Subcutaneous adipose tissue (tissue), 4 donors: ENCODE data around the gene SLC25A39. TPM values are rescaled to one million over a fixed set of nuclear protein-coding genes. Genes with fewer than 3 reads are reported as not detected.

Experiments used
- CTCF ChIP-seq: fragments of 450-650 bp; IDR thresholded peaks from one replicate; pipeline ENCODE4 v1.5.1; 2016; ENCODE audit warnings: low read depth, mild to moderate bottlenecking, control low read depth, antibody characterized with exemption, moderate library complexity
- total RNA-seq, 4 donors: library from RNA; depleted of rRNA; stranded (reverse); fragments of >200 nt; gene quantifications; one replicate each; pipeline ENCODE4 v1.1.0, GENCODE V29; 2016

SLC25A39 gene
- total RNA-seq, 4 donors from 2014 or later: 35.7 to 55.4 (median 42.5) TPM

DNA sequence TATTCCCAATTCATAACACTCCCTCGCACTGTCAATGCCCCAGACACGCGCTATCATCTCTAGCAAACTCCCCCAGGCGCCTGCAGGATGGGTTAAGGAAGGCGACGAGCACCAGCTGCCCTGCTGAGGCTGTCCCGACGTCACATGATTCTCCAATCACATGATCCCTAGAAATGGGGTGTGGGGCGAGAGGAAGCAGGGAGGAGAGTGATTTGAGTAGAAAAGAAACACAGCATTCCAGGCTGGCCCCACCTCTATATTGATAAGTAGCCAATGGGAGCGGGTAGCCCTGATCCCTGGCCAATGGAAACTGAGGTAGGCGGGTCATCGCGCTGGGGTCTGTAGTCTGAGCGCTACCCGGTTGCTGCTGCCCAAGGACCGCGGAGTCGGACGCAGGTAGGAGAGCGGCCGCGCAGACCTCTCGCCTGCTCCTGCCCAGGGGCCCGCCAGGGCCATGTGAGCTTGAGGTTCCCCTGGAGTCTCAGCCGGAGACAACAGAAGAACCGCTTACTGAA is 20.4 kb upstream of the SLC25A39 start, which contains the start of gene GRN:
TSS of gene GRN (plus strand) at position 364 of the 515 bp plus-strand sequence. CDS start 3,863 bp downstream, outside the sequence.
- no peak for TF ChIP-seq CTCF

- TF ChIP-seq CTCF: no peak
Observed at GRCh38 chr17:44343510-44344209, 19.0 kb upstream of the SLC25A39 start.

DNA sequence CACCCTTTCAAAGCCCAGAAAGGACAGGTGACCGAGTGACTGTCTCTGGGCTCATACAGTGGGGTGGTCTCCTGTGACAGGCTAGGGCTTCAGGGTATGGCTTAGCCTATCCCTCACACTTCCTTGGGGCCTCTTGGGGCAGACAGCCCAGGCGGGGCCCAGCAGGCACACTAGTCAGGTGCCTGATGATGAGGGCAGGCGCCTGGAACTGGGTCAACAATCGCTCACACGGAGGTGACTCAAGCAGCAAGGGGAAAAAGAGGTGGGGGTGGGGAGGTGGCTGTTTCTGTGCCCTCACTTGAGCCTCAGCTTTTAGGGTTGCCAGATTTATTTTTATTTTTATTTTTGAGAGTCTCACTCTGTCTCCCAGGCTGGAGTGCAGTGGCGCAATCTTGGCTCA is 14.1 kb upstream of the SLC25A39 start:
- TF ChIP-seq CTCF: no peak

- no peak for TF ChIP-seq CTCF
Observed at GRCh38 chr17:44335968-44336367, 11.3 kb upstream of the SLC25A39 start.

DNA sequence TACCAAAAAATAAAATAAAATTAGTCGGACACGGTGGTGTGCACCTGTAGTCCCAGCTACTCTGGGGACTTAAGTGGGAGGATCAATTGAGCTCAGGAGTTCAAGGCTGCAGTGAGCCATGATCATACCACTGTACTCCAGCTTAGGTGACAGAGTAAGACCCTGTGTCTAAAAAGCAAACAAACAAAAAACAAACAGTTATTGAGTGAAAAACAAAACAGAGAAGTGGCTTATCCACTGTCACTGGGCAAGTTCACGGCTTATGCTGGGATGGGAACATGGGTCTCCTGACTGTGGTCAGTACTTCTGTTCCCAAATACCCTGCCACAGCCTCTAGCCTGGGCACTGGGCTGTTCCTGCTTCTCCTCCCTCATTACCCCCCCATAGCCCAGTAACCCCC is 10.9 kb upstream of the SLC25A39 start:
- TF ChIP-seq CTCF: no peak

- no peak for TF ChIP-seq CTCF
Observed at GRCh38 chr17:44334727-44335126, 10.1 kb upstream of the SLC25A39 start.

DNA sequence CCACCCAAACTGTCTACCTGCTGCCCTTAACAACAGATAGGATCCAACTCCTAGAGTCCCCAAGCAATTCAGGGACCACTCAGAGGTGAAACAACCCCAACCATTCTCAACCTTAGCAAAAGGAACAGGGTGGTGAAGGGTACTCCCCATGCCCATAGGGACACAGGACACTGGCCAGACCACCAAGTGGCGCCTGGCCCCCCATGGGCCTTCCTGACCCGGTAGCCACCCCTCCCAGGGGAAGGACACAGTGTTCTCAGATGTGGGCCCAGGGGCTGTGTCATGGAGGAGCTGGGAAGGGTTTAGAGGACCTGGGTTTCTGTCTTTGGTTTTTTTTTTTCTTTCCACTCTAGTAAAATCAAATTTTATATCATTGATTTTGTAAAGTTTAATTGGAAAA is 9.7 kb upstream of the SLC25A39 start:
- TF ChIP-seq CTCF: no peak
